DOHH2 (cell line): ENCODE results near the gene ADAMTS13.

Source experiments
- CTCF ChIP-seq: fragments of 200-600 bp; sonication (generic); IDR thresholded peaks from one replicate; pipeline ENCODE4 v1.5.1; 2014; ENCODE audit warnings: antibody characterized with exemption, mild to moderate bottlenecking, low read depth, low read length; ENCODE audit not compliant: poor library complexity, severe bottlenecking
- EZH2phosphoT487 ChIP-seq: fragments of 200-600 bp; sonication (generic); IDR thresholded peaks from 2 replicates; pipeline ENCODE4 v1.6.1; 2017; ENCODE audit warnings: borderline replicate concordance, mild to moderate bottlenecking, antibody characterized with exemption, low read length, moderate library complexity, mixed read lengths

GRCh38 chr9:133400292-133400691 is 21.9 kb upstream of the ADAMTS13 start:
- TF ChIP-seq CTCF (no peak), EZH2phosphoT487 (no peak)
